T-cell (primary cell): ENCODE measurements around the gene TMEM253. TPM values are rescaled to one million over a fixed set of nuclear protein-coding genes. Genes with fewer than 3 reads are reported as not detected.

Experiments
- ATAC-seq, 4 experiments: fragments of 200-7000 bp in 3 of 4; fragments of 150-1000 bp in 1 of 4; cut with Tn5 transposase; replicated peaks in 1 of 4; 1 replicate in 3 of 4; 2 replicates in 1 of 4; pipeline ENCODE4 v1.10.0; 2021; ENCODE audit warnings: moderate library complexity in 3 of 4, mild to moderate bottlenecking in 2 of 4, moderate number of reproducible peaks in 1 of 4
- CTCF ChIA-PET, 2 donors: fragments of 300-600 bp; sonication (Branson Sonifier 250); formaldehyde crosslinking; loops; one replicate each; lab custom pipeline; 2022; ENCODE audit warnings: antibody characterized with exemption in 2 of 2; lab: Charles Lee
- POLR2A ChIA-PET, 2 donors: fragments of 300-600 bp; sonication (Branson Sonifier 250); formaldehyde crosslinking; loops; one replicate each; lab custom pipeline; 2022; ENCODE audit warnings: antibody characterized with exemption in 2 of 2; lab: Charles Lee
- DNase-seq, 35 experiments: peaks; one replicate each; pipeline versions ENCODE4 v3.0.0 to v3.0.0-alpha.2; 2013 to 2023
- H3K27ac ChIP-seq: one replicate; pipeline ENCODE4 v1.5.1; 2013; ENCODE audit warnings: low read length
- H3K27me3 ChIP-seq, 2 experiments: replicated peaks in 1 of 2; 1 replicate in 1 of 2; 2 replicates in 1 of 2; pipeline versions ENCODE4 v1.6.1 to v1.7.0; 2013; ENCODE audit warnings: low read length in 1 of 2, mixed read lengths in 1 of 2; ENCODE audit not compliant: control insufficient read depth in 2 of 2, insufficient read depth in 2 of 2; ENCODE audit errors: extremely low read depth in 1 of 2
- H3K36me3 ChIP-seq, 2 donors: 1 replicate in 1 of 2; 2 replicates in 1 of 2; pipeline versions ENCODE4 v1.6.1 to v1.7.0; 2013; ENCODE audit warnings: low read length in 1 of 2; ENCODE audit not compliant: control insufficient read depth in 2 of 2, insufficient read depth in 1 of 2; ENCODE audit errors: extremely low read depth in 1 of 2
- H3K4me1 ChIP-seq, 2 experiments: 1 replicate in 1 of 2; 2 replicates in 1 of 2; pipeline versions ENCODE4 v1.6.1 to v1.7.0; 2013; ENCODE audit warnings: low read length in 2 of 2, mixed read lengths in 1 of 2; ENCODE audit not compliant: insufficient read depth in 2 of 2, control insufficient read depth in 1 of 2; ENCODE audit errors: extremely low read depth in 1 of 2
- H3K4me3 ChIP-seq, 2 donors: 1 replicate in 1 of 2; 2 replicates in 1 of 2; pipeline versions ENCODE4 v1.5.1 to v1.7.0; 2013; ENCODE audit warnings: mild to moderate bottlenecking in 2 of 2, low read length in 1 of 2, moderate library complexity in 1 of 2; ENCODE audit not compliant: control insufficient read depth in 1 of 2; ENCODE audit errors: extremely low read depth in 1 of 2
- H3K9me3 ChIP-seq: 2 replicates; pipeline ENCODE4 v1.7.0; 2013
- H3K27ac Mint-ChIP-seq, 2 donors: one replicate each; pipeline ENCODE4 v1.8.0; 2020 to 2021; ENCODE audit warnings: mild to moderate bottlenecking in 2 of 2, mixed read lengths in 2 of 2
- H3K27me3 Mint-ChIP-seq, 2 donors: one replicate each; pipeline ENCODE4 v1.8.0; 2021 to 2022; ENCODE audit warnings: mixed read lengths in 2 of 2
- H3K36me3 Mint-ChIP-seq: one replicate; pipeline ENCODE4 v1.8.0; 2021; ENCODE audit warnings: mixed read lengths
- H3K4me1 Mint-ChIP-seq, 3 donors: one replicate each; pipeline ENCODE4 v1.8.0; 2020 to 2022; ENCODE audit warnings: mixed read lengths in 3 of 3, mild to moderate bottlenecking in 1 of 3
- H3K4me3 Mint-ChIP-seq, 3 donors: one replicate each; pipeline ENCODE4 v1.8.0; 2020 to 2022; ENCODE audit warnings: mild to moderate bottlenecking in 3 of 3, mixed read lengths in 3 of 3, moderate library complexity in 3 of 3
- H3K9me3 Mint-ChIP-seq, 3 donors: one replicate each; pipeline ENCODE4 v1.8.0; 2020 to 2022; ENCODE audit warnings: mixed read lengths in 3 of 3
- WGBS: methylation state at CpG from one replicate; pipeline ENCODE4 v1.1.5; 2013; ENCODE audit warnings: missing lambda C conversion rate; ENCODE audit not compliant: insufficient coverage; 5-methylcytosine and 5-hydroxymethylcytosine counted together
- total RNA-seq, 35 experiments: library from RNA in 6 of 35; stranded (reverse) in 6 of 35; fragments of 120-200 nt in 1 of 35; gene quantifications; one replicate each; pipeline versions ENCODE4 v1.2.1 to v1.2.4 and lab custom pipeline; 2013 to 2026

Gene TMEM253
- total RNA-seq, 5 donors from 2014 or later (not counting 1 experiment from before 2014, with no cell fraction given) = 0.49 TPM; not detected in 4

- H3K27ac ChIP-seq = peak overlapping the region; percentile 71
- H3K9me3 ChIP-seq = no peaks in the 10 kb centered on the region
- Mint-ChIP-seq H3K27me3 (peaks cover 0 to 1% of the 10 kb centered on the region in 2 donors), H3K36me3 (no peaks in the 10 kb centered on the region), H3K4me3 (peak overlapping the region; percentile 80 to 88 (median 87)), H3K4me1 (peaks cover 22 to 31% (median 25%) of the 10 kb centered on the region in 3 donors), H3K9me3 (no peaks in the 10 kb centered on the region), H3K27ac (peak overlapping the region; percentile 74 to 75)
- peaks cover 0 to 9% of the 10 kb centered on the region in 2 experiments for H3K27me3 ChIP-seq
- no peak for DNase-seq
- no peak for ATAC-seq
- ChIA-PET CTCF (interaction anchor here (0.5 to 2.1 kb wide), 3 partner anchors 10 to 366 kb away, joined by 3 to 7 read pairs (median 4); no protein-coding TSS in a partner anchor), POLR2A (no interaction called here)
- H3K36me3 ChIP-seq = no peaks in the 10 kb centered on the region
- WGBS = 75% methylated on average over 2 of the region's 16 CpGs
- peaks cover 7 to 24% of the 10 kb centered on the region in 2 experiments for H3K4me1 ChIP-seq
- H3K4me3 ChIP-seq = peak overlapping the region; percentile 60 to 63
These were observed 1.8 kb upstream of the TMEM253 start for GRCh38 chr14:21098892-21099595.

GRCh38 chr14:21099596-21099985, 1.3 kb upstream of the TMEM253 start:
- DNase-seq (no peak), ATAC-seq (no peak)
- WGBS = no CpG with 5 or more reads among the region's 5 CpGs
- Histone ChIP-seq H3K4me1 (peaks cover 7 to 28% of the 10 kb centered on the region in 2 experiments), H3K9me3 (no peaks in the 10 kb centered on the region), H3K27me3 (peaks cover 0 to 9% of the 10 kb centered on the region in 2 experiments), H3K4me3 (no peak overlapping the region), H3K36me3 (no peaks in the 10 kb centered on the region), H3K27ac (no peak overlapping the region)
- Mint-ChIP-seq H3K27me3 (peaks cover 0 to 1% of the 10 kb centered on the region in 2 donors), H3K27ac (peak overlapping the region in 1 of 2 donors; percentile 75), H3K9me3 (no peaks in the 10 kb centered on the region), H3K4me1 (peaks cover 24 to 34% (median 30%) of the 10 kb centered on the region in 3 donors), H3K36me3 (no peaks in the 10 kb centered on the region), H3K4me3 (peak overlapping the region; percentile 80 to 88 (median 87))
- CTCF ChIA-PET = interaction anchor here in 1 of 2 donors (0.5 kb wide), 1 partner anchor 365 kb away, joined by 3 read pairs; no protein-coding TSS in a partner anchor
- POLR2A ChIA-PET = no interaction called here

GRCh38 chr14:21101802-21102413, 1.0 kb downstream of the TMEM253 start:
- H3K9me3 Mint-ChIP-seq = no peaks in the 10 kb centered on the region
- H3K4me1 ChIP-seq = peaks cover 9 to 30% of the 10 kb centered on the region in 2 experiments
- H3K27ac Mint-ChIP-seq = no peak overlapping the region
- no peaks in the 10 kb centered on the region for H3K36me3 ChIP-seq
- H3K36me3 Mint-ChIP-seq = no peaks in the 10 kb centered on the region
- no peak overlapping the region for H3K4me3 ChIP-seq
- peaks cover 0 to 9% of the 10 kb centered on the region in 2 experiments for H3K27me3 ChIP-seq
- POLR2A ChIA-PET = no interaction called here
- DNase-seq = no peak
- H3K27me3 Mint-ChIP-seq = peaks cover 0 to 1% of the 10 kb centered on the region in 2 donors
- H3K27ac ChIP-seq = no peak overlapping the region
- no peak for ATAC-seq
- 100% methylated on average over 2 of the region's 8 CpGs for WGBS
- H3K4me3 Mint-ChIP-seq = no peak overlapping the region
- H3K9me3 ChIP-seq = no peaks in the 10 kb centered on the region
- H3K4me1 Mint-ChIP-seq = peaks cover 28 to 38% (median 37%) of the 10 kb centered on the region in 3 donors
- CTCF ChIA-PET = interaction anchor here (0.5 to 1.9 kb wide), 4 partner anchors 9 to 132 kb away, joined by 3 to 7 read pairs (median 5); no protein-coding TSS in a partner anchor

- H3K36me3 Mint-ChIP-seq = no peaks in the 10 kb centered on the region
- peak overlapping the region in 1 of 2 donors; percentile 92 for H3K27ac Mint-ChIP-seq
- peaks cover 24 to 33% (median 32%) of the 10 kb centered on the region in 3 donors for H3K4me1 Mint-ChIP-seq
- Histone ChIP-seq H3K4me3 (peak overlapping the region in 1 of 2 donors; percentile 84), H3K27ac (peak overlapping the region; percentile 98), H3K36me3 (no peaks in the 10 kb centered on the region), H3K9me3 (no peaks in the 10 kb centered on the region), H3K27me3 (peaks cover 0 to 9% of the 10 kb centered on the region in 2 experiments), H3K4me1 (peaks cover 9 to 22% of the 10 kb centered on the region in 2 experiments)
- no peak for ATAC-seq
- ChIA-PET CTCF (interaction anchor here (0.6 to 7.0 kb wide), 13 partner anchors 9 to 132 kb away, joined by 3 to 111 read pairs (median 9); no protein-coding TSS in a partner anchor), POLR2A (interaction anchor here (1.0 to 1.3 kb wide), 3 partner anchors 8 to 35 kb away, joined by 3 to 6 read pairs (median 4); no protein-coding TSS in a partner anchor)
- H3K9me3 Mint-ChIP-seq = no peaks in the 10 kb centered on the region
- 41% methylated on average over 5 of the region's 9 CpGs for WGBS
- peak overlapping the region; percentile 76 to 88 (median 82) for H3K4me3 Mint-ChIP-seq
- DNase-seq = no peak
- H3K27me3 Mint-ChIP-seq = peaks cover 0 to 1% of the 10 kb centered on the region in 2 donors
These were observed 1.9 kb downstream of the TMEM253 start for GRCh38 chr14:21102521-21103410.

GRCh38 chr14:21103411-21103709, 2.5 kb downstream of the TMEM253 start:
- Mint-ChIP-seq H3K4me3 (peak overlapping the region; percentile 76 to 88 (median 82)), H3K27ac (peak overlapping the region; percentile 80 to 92), H3K36me3 (no peaks in the 10 kb centered on the region), H3K9me3 (no peaks in the 10 kb centered on the region), H3K4me1 (peaks cover 24 to 33% (median 32%) of the 10 kb centered on the region in 3 donors), H3K27me3 (peaks cover 0 to 1% of the 10 kb centered on the region in 2 donors)
- H3K27me3 ChIP-seq = peaks cover 0 to 9% of the 10 kb centered on the region in 2 experiments
- peak overlapping the region; percentile 98 for H3K27ac ChIP-seq
- 0% methylated on average over 9 of the region's 9 CpGs for WGBS
- CTCF ChIA-PET = interaction anchor here (0.8 to 7.0 kb wide), 14 partner anchors 9 to 642 kb away, joined by 3 to 111 read pairs (median 10); partner anchors contain the start of gene PIP4P1 (in 1 of the 2)
- H3K36me3 ChIP-seq = no peaks in the 10 kb centered on the region
- H3K4me1 ChIP-seq = peaks cover 9 to 22% of the 10 kb centered on the region in 2 experiments
- H3K9me3 ChIP-seq = no peaks in the 10 kb centered on the region
- H3K4me3 ChIP-seq = peak overlapping the region; percentile 82 to 84
- POLR2A ChIA-PET = interaction anchor here (1.0 to 1.3 kb wide), 3 partner anchors 9 to 35 kb away, joined by 3 to 6 read pairs (median 4); no protein-coding TSS in a partner anchor
- DNase-seq = no peak
- ATAC-seq = no peak
